CD4-positive, CD25-positive, alpha-beta regulatory T cell (primary cell): ENCODE data around the gene APOA5. TPM values are rescaled to one million over a fixed set of nuclear protein-coding genes. Genes with fewer than 3 reads are reported as not detected.
"Not testable (repeated sequence)": the region's sequence is repeated elsewhere in the genome, so short reads cannot be mapped to it uniquely, and the experiment has no call there.

Experiments
- ATAC-seq, 2 donors: fragments of 150-1000 bp; cut with Tn5 transposase; one replicate each; pipeline ENCODE4 v1.10.0; 2021; ENCODE audit warnings: low read depth in 2 of 2, moderate number of reproducible peaks in 2 of 2, moderate library complexity in 1 of 2
- DNase-seq, 3 donors: peaks; one replicate each; pipeline versions ENCODE4 v3.0.0 to v3.0.0-alpha.2; 2012 to 2022; ENCODE audit warnings: mixed read lengths in 1 of 3
- H3K27ac ChIP-seq: one replicate; pipeline ENCODE4 v1.7.0; 2013; ENCODE audit warnings: mild to moderate bottlenecking, low read length; ENCODE audit not compliant: insufficient read depth, poor library complexity, severe bottlenecking
- H3K27me3 ChIP-seq: one replicate; pipeline ENCODE4 v1.7.0; 2013; ENCODE audit warnings: low read length; ENCODE audit not compliant: control insufficient read depth, insufficient read depth
- H3K36me3 ChIP-seq: one replicate; pipeline ENCODE4 v1.7.0; 2013; ENCODE audit warnings: mild to moderate bottlenecking, low read length, moderate library complexity; ENCODE audit not compliant: control insufficient read depth, insufficient read depth
- H3K4me1 ChIP-seq: 2 replicates; pipeline ENCODE4 v1.7.0; 2013; ENCODE audit warnings: mild to moderate bottlenecking, low read length; ENCODE audit not compliant: insufficient read depth, control insufficient read depth, poor library complexity, severe bottlenecking
- H3K4me3 ChIP-seq: one replicate; pipeline ENCODE4 v1.7.0; 2013; ENCODE audit warnings: low read depth, mild to moderate bottlenecking, low read length, moderate library complexity
- H3K9me3 ChIP-seq, 2 experiments: 1 replicate in 1 of 2; 2 replicates in 1 of 2; pipeline ENCODE4 v1.7.0; 2013; ENCODE audit warnings: low read length in 2 of 2, mild to moderate bottlenecking in 1 of 2, moderate library complexity in 1 of 2; ENCODE audit not compliant: control insufficient read depth in 2 of 2
- H3K27ac Mint-ChIP-seq, 3 donors: one replicate each; pipeline ENCODE4 v1.8.0; 2020 to 2022; ENCODE audit warnings: mild to moderate bottlenecking in 3 of 3, mixed read lengths in 3 of 3, moderate library complexity in 2 of 3
- H3K27me3 Mint-ChIP-seq: one replicate; pipeline ENCODE4 v1.8.0; 2022; ENCODE audit warnings: mild to moderate bottlenecking, mixed read lengths
- H3K36me3 Mint-ChIP-seq: one replicate; pipeline ENCODE4 v1.8.0; 2020; ENCODE audit warnings: mixed read lengths
- H3K4me1 Mint-ChIP-seq, 4 donors: one replicate each; pipeline ENCODE4 v1.8.0; 2020 to 2022; ENCODE audit warnings: mixed read lengths in 4 of 4, mild to moderate bottlenecking in 1 of 4
- H3K4me3 Mint-ChIP-seq, 4 donors: one replicate each; pipeline ENCODE4 v1.8.0; 2020 to 2022; ENCODE audit warnings: mild to moderate bottlenecking in 4 of 4, mixed read lengths in 4 of 4, moderate library complexity in 3 of 4
- H3K9me3 Mint-ChIP-seq, 7 donors: one replicate each; pipeline ENCODE4 v1.8.0; 2020 to 2022; ENCODE audit warnings: mixed read lengths in 7 of 7, mild to moderate bottlenecking in 3 of 7, moderate library complexity in 2 of 7
- polyA plus RNA-seq, 4 donors: library from polyadenylated mRNA; unstranded; fragments of 300-500 nt; fragmentation: Illumina TruSeq; gene quantifications; one replicate each; pipeline ENCODE4 v1.2.3, GENCODE V29; 2021
- total RNA-seq: library from RNA; stranded (reverse); gene quantifications from one replicate; pipeline ENCODE4 v1.2.3, GENCODE V29; 2022

APOA5 gene
- total and polyA plus RNA-seq, 5 donors from 2014 or later, result not detected

DNA sequence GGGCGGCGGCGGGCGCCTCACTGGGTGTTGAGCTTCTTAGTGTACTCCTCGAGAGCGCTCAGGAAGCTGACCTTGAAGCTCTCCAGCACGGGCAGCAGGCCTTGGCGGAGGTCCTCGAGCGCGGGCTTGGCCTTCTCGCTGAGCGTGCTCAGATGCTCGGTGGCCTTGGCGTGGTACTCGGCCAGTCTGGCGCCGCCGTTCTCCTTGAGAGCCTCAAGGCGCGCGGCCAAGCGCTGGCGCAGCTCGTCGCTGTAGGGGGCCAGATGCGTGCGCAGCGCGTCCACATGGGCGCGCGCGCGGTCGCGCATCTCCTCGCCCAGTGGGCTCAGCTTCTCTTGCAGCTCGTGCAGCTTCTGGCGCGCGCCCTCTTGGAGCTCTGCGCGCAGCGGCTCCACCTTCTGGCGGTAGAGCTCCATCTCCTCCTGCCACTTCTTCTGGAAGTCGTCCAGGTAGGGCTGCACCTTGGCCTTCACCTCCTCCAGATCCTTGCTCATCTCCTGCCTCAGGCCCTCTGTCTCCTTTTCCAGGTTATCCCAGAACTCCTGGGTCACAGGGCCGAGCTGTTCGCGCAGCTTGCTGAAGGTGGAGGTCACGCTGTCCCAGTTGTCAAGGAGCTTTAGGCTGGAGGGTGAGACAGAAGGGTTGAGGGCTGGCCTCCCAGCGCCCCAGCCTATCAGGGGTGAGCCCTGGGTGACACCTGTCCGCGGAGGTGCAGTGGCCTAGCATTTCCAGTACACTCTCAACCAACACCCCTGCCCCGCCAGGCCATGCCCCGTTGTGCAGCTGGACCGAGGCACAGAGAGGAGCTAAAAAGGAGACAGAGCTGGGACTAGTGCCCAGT lies 44.3 kb upstream of the APOA5 start:
- peak overlapping the region; percentile 11 for H3K27ac ChIP-seq
- ATAC-seq (peak; percentile 87 to 93), DNase-seq (peak; percentile 57 to 89 (median 80))
- H3K27ac Mint-ChIP-seq, result peak overlapping the region in 2 of 3 donors; percentile 58 to 76
- no peaks in the 10 kb centered on the region for H3K9me3 ChIP-seq
- peaks cover 0 to 28% (median 11%) of the 10 kb centered on the region in 4 donors for H3K4me1 Mint-ChIP-seq
- no peak overlapping the region for H3K4me3 ChIP-seq
- H3K4me3 Mint-ChIP-seq, result peak overlapping the region; percentile 82 to 88 (median 83)
- no peaks in the 10 kb centered on the region for H3K36me3 Mint-ChIP-seq
- H3K27me3 Mint-ChIP-seq, result no peaks in the 10 kb centered on the region
- H3K4me1 ChIP-seq, result peaks cover 10% of the 10 kb centered on the region
- H3K9me3 Mint-ChIP-seq, result peaks cover 0 to 2% (median 0%) of the 10 kb centered on the region in 7 donors
- H3K27me3 ChIP-seq, result no peaks in the 10 kb centered on the region
- H3K36me3 ChIP-seq, result no peaks in the 10 kb centered on the region

- H3K27me3 ChIP-seq, result no peaks in the 10 kb centered on the region
- no peaks in the 10 kb centered on the region for H3K36me3 ChIP-seq
- H3K4me3 ChIP-seq, result no peak overlapping the region
- peaks cover 10% of the 10 kb centered on the region for H3K4me1 ChIP-seq
- Mint-ChIP-seq H3K27me3 (no peaks in the 10 kb centered on the region), H3K36me3 (no peaks in the 10 kb centered on the region), H3K9me3 (no peaks in the 10 kb centered on the region), H3K4me3 (peak overlapping the region; percentile 82 to 88 (median 83)), H3K4me1 (peaks cover 0 to 25% (median 11%) of the 10 kb centered on the region in 4 donors), H3K27ac (peak overlapping the region; percentile 58 to 81 (median 64))
- ATAC-seq (no peak), DNase-seq (peak in 1 of 3 donors; percentile 15)
- no peaks in the 10 kb centered on the region for H3K9me3 ChIP-seq
- peak overlapping the region; percentile 11 for H3K27ac ChIP-seq
These were observed 43.5 kb upstream of the APOA5 start for GRCh38 chr11:116835042-116835772.

DNA sequence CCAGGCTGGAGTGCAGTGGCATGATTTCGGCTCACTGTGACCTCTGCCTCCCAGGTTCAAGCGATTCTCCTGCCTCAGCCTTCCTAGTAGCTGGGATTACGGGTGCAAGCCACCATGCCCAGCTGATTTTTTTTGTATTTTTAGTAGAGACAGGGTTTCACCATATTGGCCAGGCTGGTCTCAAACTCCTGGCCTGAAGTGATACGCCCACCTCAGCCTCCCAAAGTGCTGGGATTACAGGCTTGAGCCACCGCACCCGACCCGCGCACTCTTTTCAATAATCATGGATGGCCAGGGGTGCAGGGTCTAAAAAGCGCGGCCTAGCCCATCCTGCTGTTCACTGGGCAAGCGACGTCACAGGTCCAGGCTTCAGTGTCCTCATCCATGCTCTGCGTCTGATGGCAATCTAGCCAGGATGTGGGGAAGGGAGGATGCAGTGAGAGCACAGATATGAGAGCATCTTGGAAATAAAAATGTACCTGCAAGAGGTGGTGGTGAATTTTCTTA lies 42.9 kb upstream of the APOA5 start:
- peak overlapping the region; percentile 39 to 71 (median 58) for H3K4me3 Mint-ChIP-seq

GRCh38 chr11:116833816-116834534 lies 42.3 kb upstream of the APOA5 start:
- no peak overlapping the region for H3K4me3 ChIP-seq
- no peaks in the 10 kb centered on the region for H3K36me3 Mint-ChIP-seq
- H3K9me3 Mint-ChIP-seq, result no peaks in the 10 kb centered on the region
- H3K9me3 ChIP-seq, result no peaks in the 10 kb centered on the region
- ATAC-seq (no peak), DNase-seq (no peak)
- no peak overlapping the region for H3K4me3 Mint-ChIP-seq
- H3K4me1 Mint-ChIP-seq, result peaks cover 0 to 23% (median 11%) of the 10 kb centered on the region in 4 donors
- peak overlapping the region in 1 of 3 donors; percentile 26 for H3K27ac Mint-ChIP-seq
- no peak overlapping the region for H3K27ac ChIP-seq
- no peaks in the 10 kb centered on the region for H3K27me3 ChIP-seq
- no peaks in the 10 kb centered on the region for H3K36me3 ChIP-seq
- no peaks in the 10 kb centered on the region for H3K27me3 Mint-ChIP-seq
- H3K4me1 ChIP-seq, result peaks cover 10% of the 10 kb centered on the region

More for the DNA sequence above, 42.9 kb upstream of the APOA5 start:
- H3K27me3 Mint-ChIP-seq, H3K36me3 ChIP-seq, H3K27ac ChIP-seq, ATAC-seq, H3K9me3 ChIP-seq, H3K27me3 ChIP-seq, H3K4me3 ChIP-seq, H3K36me3 Mint-ChIP-seq, DNase-seq, H3K9me3 Mint-ChIP-seq: not testable (repeated sequence)
- Mint-ChIP-seq H3K4me1 (peaks cover 0 to 23% (median 11%) of the 10 kb centered on the region in 4 donors), H3K27ac (peak overlapping the region in 2 of 3 donors; percentile 64 to 69)
- peaks cover 10% of the 10 kb centered on the region for H3K4me1 ChIP-seq

- no peaks in the 10 kb centered on the region for H3K9me3 Mint-ChIP-seq
- ATAC-seq (no peak), DNase-seq (no peak)
- no peaks in the 10 kb centered on the region for H3K36me3 Mint-ChIP-seq
- Histone ChIP-seq H3K27ac (no peak overlapping the region), H3K4me1 (peaks cover 10% of the 10 kb centered on the region), H3K4me3 (no peak overlapping the region), H3K9me3 (no peaks in the 10 kb centered on the region), H3K27me3 (no peaks in the 10 kb centered on the region), H3K36me3 (no peaks in the 10 kb centered on the region)
- H3K4me3 Mint-ChIP-seq, result peak overlapping the region in 1 of 4 donors; percentile 43
- peaks cover 0 to 23% (median 11%) of the 10 kb centered on the region in 4 donors for H3K4me1 Mint-ChIP-seq
- H3K27me3 Mint-ChIP-seq, result no peaks in the 10 kb centered on the region
- H3K27ac Mint-ChIP-seq, result peak overlapping the region in 1 of 3 donors; percentile 26
These were observed 41.8 kb upstream of the APOA5 start for GRCh38 chr11:116833491-116833815.

DNA sequence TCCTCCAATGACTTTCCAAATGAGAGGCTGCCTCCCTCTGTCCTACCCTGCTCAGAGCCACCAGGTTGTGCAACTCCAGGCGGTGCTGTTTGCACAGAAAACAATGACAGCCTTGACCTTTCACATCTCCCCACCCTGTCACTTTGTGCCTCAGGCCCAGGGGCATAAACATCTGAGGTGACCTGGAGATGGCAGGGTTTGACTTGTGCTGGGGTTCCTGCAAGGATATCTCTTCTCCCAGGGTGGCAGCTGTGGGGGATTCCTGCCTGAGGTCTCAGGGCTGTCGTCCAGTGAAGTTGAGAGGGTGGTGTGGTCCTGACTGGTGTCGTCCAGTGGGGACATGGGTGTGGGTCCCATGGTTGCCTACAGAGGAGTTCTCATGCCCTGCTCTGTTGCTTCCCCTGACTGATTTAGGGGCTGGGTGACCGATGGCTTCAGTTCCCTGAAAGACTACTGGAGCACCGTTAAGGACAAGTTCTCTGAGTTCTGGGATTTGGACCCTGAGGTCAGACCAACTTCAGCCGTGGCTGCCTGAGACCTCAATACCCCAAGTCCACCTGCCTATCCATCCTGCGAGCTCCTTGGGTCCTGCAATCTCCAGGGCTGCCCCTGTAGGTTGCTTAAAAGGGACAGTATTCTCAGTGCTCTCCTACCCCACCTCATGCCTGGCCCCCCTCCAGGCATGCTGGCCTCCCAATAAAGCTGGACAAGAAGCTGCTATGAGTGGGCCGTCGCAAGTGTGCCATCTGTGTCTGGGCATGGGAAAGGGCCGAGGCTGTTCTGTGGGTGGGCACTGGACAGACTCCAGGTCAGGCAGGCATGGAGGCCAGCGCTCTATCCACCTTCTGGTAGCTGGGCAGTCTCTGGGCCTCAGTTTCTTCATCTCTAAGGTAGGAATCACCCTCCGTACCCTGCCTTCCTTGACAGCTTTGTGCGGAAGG lies 40.9 kb upstream of the APOA5 start:
- H3K27me3 ChIP-seq, result no peaks in the 10 kb centered on the region
- H3K9me3 ChIP-seq, result no peaks in the 10 kb centered on the region
- peaks cover 10% of the 10 kb centered on the region for H3K4me1 ChIP-seq
- Mint-ChIP-seq H3K27me3 (no peaks in the 10 kb centered on the region), H3K9me3 (no peaks in the 10 kb centered on the region), H3K27ac (peak overlapping the region in 1 of 3 donors; percentile 26), H3K36me3 (no peaks in the 10 kb centered on the region), H3K4me3 (no peak overlapping the region), H3K4me1 (peaks cover 0 to 19% (median 11%) of the 10 kb centered on the region in 4 donors)
- H3K27ac ChIP-seq, result no peak overlapping the region
- H3K4me3 ChIP-seq, result no peak overlapping the region
- ATAC-seq (no peak), DNase-seq (no peak)
- no peaks in the 10 kb centered on the region for H3K36me3 ChIP-seq
